Chondrocyte (in vitro differentiated cells): ENCODE measurements around the gene DUS2. TPM values are rescaled to one million over a fixed set of nuclear protein-coding genes. Genes with fewer than 3 reads are reported as not detected.

Experiments
- DNase-seq: peaks from one replicate; pipeline ENCODE4 v3.0.0; 2021; ENCODE audit warnings: mixed read lengths, low spot score
- H3K27ac Mint-ChIP-seq: one replicate; pipeline ENCODE4 v1.8.0; 2021; ENCODE audit warnings: mild to moderate bottlenecking, moderate library complexity, mixed read lengths; ENCODE audit not compliant: unreplicated experiment
- H3K27me3 Mint-ChIP-seq: 2 replicates; pipeline ENCODE4 v1.8.0; 2021; ENCODE audit warnings: low read depth, mixed read lengths
- H3K36me3 Mint-ChIP-seq: 2 replicates; pipeline ENCODE4 v1.8.0; 2021; ENCODE audit warnings: low read depth, mixed read lengths
- H3K4me1 Mint-ChIP-seq: 2 replicates; pipeline ENCODE4 v1.8.0; 2021; ENCODE audit warnings: low read depth, mild to moderate bottlenecking, mixed read lengths
- H3K4me3 Mint-ChIP-seq: one replicate; pipeline ENCODE4 v1.8.0; 2021; ENCODE audit warnings: mild to moderate bottlenecking, moderate library complexity, mixed read lengths; ENCODE audit not compliant: unreplicated experiment
- H3K9me3 Mint-ChIP-seq: 2 replicates; pipeline ENCODE4 v1.8.0; 2021; ENCODE audit warnings: low read depth, mixed read lengths
- total RNA-seq: library from RNA; stranded (reverse); gene quantifications from 3 replicates; pipeline ENCODE4 v1.2.1, GENCODE V29; 2021
- TF ChIP-seq, protein P1 (sequence below): fragments of 200-600 bp; sonication (generic); IDR thresholded peaks from 2 replicates; pipeline ENCODE4 v1.5.0; 2021; ENCODE audit warnings: antibody characterized with exemption, mild to moderate bottlenecking, moderate library complexity

DUS2 gene
- total RNA-seq, 1 donor from 2014 or later: 12.2 TPM

GRCh38 chr16:68074850-68075555 lies 51.9 kb downstream of the DUS2 start:
- H3K4me3 Mint-ChIP-seq: no peak overlapping the region

DNA sequence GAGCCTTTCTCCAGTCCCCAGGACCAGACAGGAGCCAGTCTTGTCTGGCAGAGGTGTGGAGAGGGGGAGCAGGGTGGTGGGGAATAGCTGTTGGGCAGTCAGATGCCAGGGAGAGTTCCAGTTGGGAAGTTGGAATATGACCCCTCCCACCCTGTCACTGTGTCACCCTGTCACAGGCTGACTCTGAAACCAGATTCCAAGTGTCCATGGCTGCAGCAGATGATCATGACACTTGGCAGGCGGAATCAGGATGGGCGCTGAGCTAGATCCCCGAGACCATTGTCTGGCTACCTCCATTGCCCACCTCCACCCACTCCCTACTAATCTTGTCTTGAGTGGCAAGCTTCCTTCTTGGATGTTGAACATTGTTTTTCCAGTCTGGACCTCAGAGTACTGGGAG lies 52.9 kb downstream of the DUS2 start:
- H3K4me3 Mint-ChIP-seq: no peak overlapping the region
- no peaks in the 10 kb centered on the region for H3K27me3 Mint-ChIP-seq
- TF ChIP-seq, protein P1, sequence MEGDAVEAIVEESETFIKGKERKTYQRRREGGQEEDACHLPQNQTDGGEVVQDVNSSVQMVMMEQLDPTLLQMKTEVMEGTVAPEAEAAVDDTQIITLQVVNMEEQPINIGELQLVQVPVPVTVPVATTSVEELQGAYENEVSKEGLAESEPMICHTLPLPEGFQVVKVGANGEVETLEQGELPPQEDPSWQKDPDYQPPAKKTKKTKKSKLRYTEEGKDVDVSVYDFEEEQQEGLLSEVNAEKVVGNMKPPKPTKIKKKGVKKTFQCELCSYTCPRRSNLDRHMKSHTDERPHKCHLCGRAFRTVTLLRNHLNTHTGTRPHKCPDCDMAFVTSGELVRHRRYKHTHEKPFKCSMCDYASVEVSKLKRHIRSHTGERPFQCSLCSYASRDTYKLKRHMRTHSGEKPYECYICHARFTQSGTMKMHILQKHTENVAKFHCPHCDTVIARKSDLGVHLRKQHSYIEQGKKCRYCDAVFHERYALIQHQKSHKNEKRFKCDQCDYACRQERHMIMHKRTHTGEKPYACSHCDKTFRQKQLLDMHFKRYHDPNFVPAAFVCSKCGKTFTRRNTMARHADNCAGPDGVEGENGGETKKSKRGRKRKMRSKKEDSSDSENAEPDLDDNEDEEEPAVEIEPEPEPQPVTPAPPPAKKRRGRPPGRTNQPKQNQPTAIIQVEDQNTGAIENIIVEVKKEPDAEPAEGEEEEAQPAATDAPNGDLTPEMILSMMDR: no peak
- H3K4me1 Mint-ChIP-seq: peaks cover 5% of the 10 kb centered on the region
- DNase-seq: no peak
- no peaks in the 10 kb centered on the region for H3K9me3 Mint-ChIP-seq
- peaks cover 29% of the 10 kb centered on the region for H3K36me3 Mint-ChIP-seq
- H3K27ac Mint-ChIP-seq: no peak overlapping the region

More at GRCh38 chr16:68074850-68075555, 51.9 kb downstream of the DUS2 start:
- H3K36me3 Mint-ChIP-seq: peaks cover 33% of the 10 kb centered on the region
- no peak overlapping the region for H3K27ac Mint-ChIP-seq
- H3K9me3 Mint-ChIP-seq: no peaks in the 10 kb centered on the region
- H3K4me1 Mint-ChIP-seq: peaks cover 5% of the 10 kb centered on the region
- TF ChIP-seq, protein P1: no peak
- peak; percentile 61 for DNase-seq
- no peaks in the 10 kb centered on the region for H3K27me3 Mint-ChIP-seq

- H3K4me1 Mint-ChIP-seq: peaks cover 5% of the 10 kb centered on the region
- no peak for DNase-seq
These were observed 53.5 kb downstream of the DUS2 start for GRCh38 chr16:68076560-68076959.

GRCh38 chr16:68077866-68078700 lies 55.0 kb downstream of the DUS2 start:
- Mint-ChIP-seq H3K27me3 (no peaks in the 10 kb centered on the region), H3K4me3 (no peak overlapping the region), H3K27ac (no peak overlapping the region), H3K36me3 (peaks cover 23% of the 10 kb centered on the region), H3K9me3 (no peaks in the 10 kb centered on the region), H3K4me1 (no peaks in the 10 kb centered on the region)
- DNase-seq: no peak
- TF ChIP-seq, protein P1: no peak

More at GRCh38 chr16:68076560-68076959, 53.5 kb downstream of the DUS2 start:
- Mint-ChIP-seq H3K27ac (no peak overlapping the region), H3K9me3 (no peaks in the 10 kb centered on the region), H3K36me3 (peaks cover 25% of the 10 kb centered on the region), H3K4me3 (no peak overlapping the region), H3K27me3 (no peaks in the 10 kb centered on the region)
- TF ChIP-seq, protein P1: no peak

GRCh38 chr16:68078701-68079375 lies 55.8 kb downstream of the DUS2 start:
- Mint-ChIP-seq H3K27ac (no peak overlapping the region), H3K27me3 (no peaks in the 10 kb centered on the region), H3K9me3 (no peaks in the 10 kb centered on the region), H3K4me3 (no peak overlapping the region), H3K4me1 (peaks cover 7% of the 10 kb centered on the region), H3K36me3 (peaks cover 22% of the 10 kb centered on the region)
- DNase-seq: no peak
- TF ChIP-seq, protein P1: no peak
